NT2/D1 (cell line): ENCODE results near the gene KCNJ6.

Source experiments
- YY1 ChIP-seq: IDR thresholded peaks from 2 replicates; pipeline ENCODE4 v1.6.1; 2011; ENCODE audit not compliant: insufficient read length, insufficient read depth
- ZNF274 ChIP-seq: IDR thresholded peaks from 2 replicates; pipeline ENCODE4 v1.6.1; 2011; ENCODE audit warnings: mild to moderate bottlenecking, low read depth, low read length

- TF ChIP-seq ZNF274 (no peak), YY1 (no peak)
Measured at GRCh38 chr21:37878946-37879660, 37.2 kb downstream of the KCNJ6 start.
